H1 (cell line): ENCODE data around the gene SLC35G6. TPM values are rescaled to one million over a fixed set of nuclear protein-coding genes. Genes with fewer than 3 reads are reported as not detected.

ENCODE experiments used
- NANOG ChIP-seq: IDR thresholded peaks from 2 replicates; pipeline ENCODE4 v1.6.1; 2011; ENCODE audit warnings: low read length, low read depth, mild to moderate bottlenecking, inconsistent platforms; ENCODE audit not compliant: insufficient read depth, poor library complexity, severe bottlenecking
- ZNF274 ChIP-seq: IDR thresholded peaks from 2 replicates; pipeline ENCODE4 v1.7.0; 2012; ENCODE audit warnings: low read length, borderline replicate concordance; ENCODE audit errors: extremely low read depth
- polyA plus RNA-seq, 7 experiments: library from polyadenylated mRNA; depleted of rRNA in 3 of 7; stranded (reverse) in 5 of 7; unstranded in 2 of 7; fragments of >200 nt in 5 of 7; fragments of 200-250 nt in 2 of 7; gene quantifications; 1 replicate in 5 of 7; 2 replicates in 1 of 7; 4 replicates in 1 of 7; pipeline versions ENCODE4 v1.2.1 to v1.2.3, GENCODE V29; 2011 to 2013; ENCODE audit warnings: missing spikeins in 2 of 7, mixed read lengths in 2 of 7
- total RNA-seq: library from RNA; stranded (reverse); fragmentation: NEBNext Ultra II Directional; extraction: Animal tissue kit (Norgen Biotek cat#: 25700); gene quantifications from 2 replicates; pipeline ENCODE4 v1.2.1, GENCODE V29; 2021

Gene SLC35G6
- total and polyA plus RNA-seq, 2 of the 8 experiments (the other 6 are each of a cell fraction or from before 2014, with no cell fraction given) = 0.05 TPM; not detected in 1

GRCh38 chr17:7432296-7432695 lies 49.0 kb upstream of the SLC35G6 start (continued):
- TF ChIP-seq ZNF274 (no peak), NANOG (no peak)
